Keratinocyte (primary cell): ENCODE results near the gene AOPEP. TPM values are rescaled to one million over a fixed set of nuclear protein-coding genes. Genes with fewer than 3 reads are reported as not detected.

ENCODE experiments used
- DNase-seq: peaks from one replicate; pipeline ENCODE4 v3.0.0-alpha.2; 2011; ENCODE audit warnings: low read depth, missing footprints, low spot score
- FAIRE-seq: peaks from 2 replicates; lab custom pipeline; 2011; peaks lifted over from hg19 to GRCh38; lab: Jason Lieb, UNC
- H2AFZ ChIP-seq: 2 replicates; pipeline ENCODE4 v1.6.0; 2012; ENCODE audit warnings: low read length, control low read depth, inconsistent platforms; ENCODE audit not compliant: control insufficient read depth
- H3K27ac ChIP-seq: 2 replicates; pipeline ENCODE4 v1.5.1; 2011; ENCODE audit warnings: low read length; ENCODE audit not compliant: control insufficient read depth, insufficient read depth
- H3K27me3 ChIP-seq: 3 replicates; pipeline ENCODE4 v1.6.0; 2011; ENCODE audit warnings: low read length; ENCODE audit not compliant: control insufficient read depth, insufficient read depth; ENCODE audit errors: extremely low read depth
- H3K36me3 ChIP-seq, 2 experiments: 2 replicates in 1 of 2; 3 replicates in 1 of 2; pipeline ENCODE4 v1.5.1; 2011; ENCODE audit warnings: low read length in 2 of 2, mild to moderate bottlenecking in 1 of 2; ENCODE audit not compliant: control insufficient read depth in 2 of 2, insufficient read depth in 2 of 2; ENCODE audit errors: extremely low read depth in 1 of 2
- H3K4me1 ChIP-seq: 3 replicates; pipeline ENCODE4 v1.5.1; 2011; ENCODE audit warnings: low read length; ENCODE audit not compliant: control insufficient read depth, insufficient read depth; ENCODE audit errors: extremely low read depth
- H3K4me2 ChIP-seq: 3 replicates; pipeline ENCODE4 v1.6.0; 2011; ENCODE audit warnings: low read depth, low read length; ENCODE audit not compliant: control insufficient read depth, insufficient read depth; ENCODE audit errors: extremely low read depth
- H3K4me3 ChIP-seq, 3 experiments: fragments of 200-600 bp in 1 of 3; sonication (generic) in 1 of 3; 2 replicates in 2 of 3; 3 replicates in 1 of 3; pipeline ENCODE4 v1.5.1; 2011 to 2016; ENCODE audit warnings: low read length in 3 of 3, mild to moderate bottlenecking in 3 of 3, control low read depth in 2 of 3, inconsistent platforms in 1 of 3, low read depth in 1 of 3, mixed read lengths in 1 of 3, mixed run types in 1 of 3, moderate library complexity in 1 of 3; ENCODE audit not compliant: control insufficient read depth in 2 of 3, insufficient read depth in 2 of 3; ENCODE audit errors: extremely low read depth in 1 of 3
- H3K79me2 ChIP-seq: 2 replicates; pipeline ENCODE4 v1.6.0; 2012; ENCODE audit warnings: low read length; ENCODE audit not compliant: control insufficient read depth, insufficient read depth
- H3K9ac ChIP-seq: 3 replicates; pipeline ENCODE4 v1.6.0; 2011; ENCODE audit warnings: low read length; ENCODE audit not compliant: control insufficient read depth, insufficient read depth; ENCODE audit errors: extremely low read depth
- H3K9me1 ChIP-seq: 3 replicates; pipeline ENCODE4 v1.6.0; 2011; ENCODE audit warnings: low read length; ENCODE audit not compliant: control insufficient read depth, insufficient read depth; ENCODE audit errors: extremely low read depth
- H3K9me3 ChIP-seq: 2 replicates; pipeline ENCODE4 v1.5.1; 2012; ENCODE audit warnings: low read depth, low read length; ENCODE audit not compliant: control insufficient read depth
- H4K20me1 ChIP-seq: 3 replicates; pipeline ENCODE4 v1.6.0; 2011; ENCODE audit warnings: low read length; ENCODE audit not compliant: control insufficient read depth, insufficient read depth; ENCODE audit errors: extremely low read depth
- EZH2 ChIP-seq: IDR thresholded peaks from one replicate; pipeline ENCODE4 v1.6.1; 2012; ENCODE audit warnings: inconsistent platforms, mild to moderate bottlenecking, low read length, moderate library complexity
- dilution Hi-C: fragments of 300-500 bp; cut with MboI; formaldehyde crosslinking; loops from one replicate; pipeline ENCODE4 v1.7.0; 2020; ENCODE audit warnings: low sequenced_read_pairs; ENCODE audit not compliant: extremely low pct_ligation_motif_present
- polyA plus RNA-seq, 5 experiments: library from polyadenylated mRNA; depleted of rRNA in 3 of 5; stranded (reverse) in 3 of 5; stranded (forward) in 1 of 5; unstranded in 1 of 5; fragments of >200 nt; gene quantifications; 1 replicate in 1 of 5; 2 replicates in 3 of 5; 3 replicates in 1 of 5; pipeline versions ENCODE4 v1.2.1 to v1.2.3, GENCODE V29; 2011 to 2012; ENCODE audit warnings: missing spikeins in 2 of 5, low read depth in 1 of 5, low replicate concordance in 1 of 5
- TF ChIP-seq, protein P1 (sequence below), 3 experiments: IDR thresholded peaks in 1 of 3; conservative IDR thresholded peaks in 1 of 3; optimal IDR thresholded peaks in 1 of 3; 2 replicates in 2 of 3; 3 replicates in 1 of 3; pipeline versions ENCODE3 to v1.5.1; 2011; ENCODE audit warnings: low read length in 3 of 3, mild to moderate bottlenecking in 3 of 3, moderate library complexity in 2 of 3, control low read depth in 1 of 3, inconsistent platforms in 1 of 3; ENCODE audit not compliant: insufficient read depth in 2 of 3; ENCODE audit errors: extremely low read depth in 1 of 3

The AOPEP gene
- polyA plus RNA-seq, 1 donor (not counting 4 experiments of a cell fraction or from before 2014, with no cell fraction given): 27.0 TPM

DNA sequence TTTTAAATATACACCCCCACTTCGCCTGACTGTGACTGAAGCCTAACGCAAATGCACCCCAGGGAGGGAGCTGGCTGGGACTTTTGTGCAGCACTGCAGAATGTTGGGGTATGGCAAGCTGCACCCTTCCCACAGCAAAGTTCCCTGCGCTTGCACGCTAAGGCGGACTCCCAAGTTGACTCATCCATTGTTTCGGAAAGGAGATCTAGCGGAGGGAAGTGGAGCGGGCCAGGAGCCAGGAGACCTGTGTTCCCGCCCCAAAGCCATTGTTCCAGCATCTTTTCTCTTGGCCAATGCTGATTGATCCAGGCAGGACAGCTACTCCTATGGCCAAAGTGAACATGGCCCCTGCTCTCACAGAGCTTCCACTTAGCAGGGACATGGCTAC, 202.9 kb downstream of the AOPEP start:
- Histone ChIP-seq H2AFZ (no peak overlapping the region), H3K27ac (peak overlapping the region; percentile 77), H3K4me3 (no peak overlapping the region), H3K9me3 (no peaks in the 10 kb centered on the region), H3K79me2 (no peaks in the 10 kb centered on the region), H3K27me3 (no peaks in the 10 kb centered on the region), H3K36me3 (peaks cover 0 to 3% of the 10 kb centered on the region in 2 experiments), H4K20me1 (no peaks in the 10 kb centered on the region), H3K4me1 (peaks cover 38% of the 10 kb centered on the region), H3K9me1 (no peaks in the 10 kb centered on the region), H3K4me2 (peak overlapping the region; percentile 0), H3K9ac (peak overlapping the region; percentile 48)
- no peak for DNase-seq
- TF ChIP-seq EZH2: no peak
- TF ChIP-seq, protein P1, sequence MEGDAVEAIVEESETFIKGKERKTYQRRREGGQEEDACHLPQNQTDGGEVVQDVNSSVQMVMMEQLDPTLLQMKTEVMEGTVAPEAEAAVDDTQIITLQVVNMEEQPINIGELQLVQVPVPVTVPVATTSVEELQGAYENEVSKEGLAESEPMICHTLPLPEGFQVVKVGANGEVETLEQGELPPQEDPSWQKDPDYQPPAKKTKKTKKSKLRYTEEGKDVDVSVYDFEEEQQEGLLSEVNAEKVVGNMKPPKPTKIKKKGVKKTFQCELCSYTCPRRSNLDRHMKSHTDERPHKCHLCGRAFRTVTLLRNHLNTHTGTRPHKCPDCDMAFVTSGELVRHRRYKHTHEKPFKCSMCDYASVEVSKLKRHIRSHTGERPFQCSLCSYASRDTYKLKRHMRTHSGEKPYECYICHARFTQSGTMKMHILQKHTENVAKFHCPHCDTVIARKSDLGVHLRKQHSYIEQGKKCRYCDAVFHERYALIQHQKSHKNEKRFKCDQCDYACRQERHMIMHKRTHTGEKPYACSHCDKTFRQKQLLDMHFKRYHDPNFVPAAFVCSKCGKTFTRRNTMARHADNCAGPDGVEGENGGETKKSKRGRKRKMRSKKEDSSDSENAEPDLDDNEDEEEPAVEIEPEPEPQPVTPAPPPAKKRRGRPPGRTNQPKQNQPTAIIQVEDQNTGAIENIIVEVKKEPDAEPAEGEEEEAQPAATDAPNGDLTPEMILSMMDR (optimal IDR thresholded peaks at IDR 0.05 in 1 of 3, IDR thresholded peaks at IDR 0.05 in 1 of 3, conservative IDR thresholded peaks at IDR 0.05 in 1 of 3; ENCODE audit: extremely low read depth in 1 of 3, insufficient read depth in 2 of 3, low read length in 3 of 3): no peak
- FAIRE-seq: peak; percentile 90
- dilution Hi-C loops: no loop called here

DNA sequence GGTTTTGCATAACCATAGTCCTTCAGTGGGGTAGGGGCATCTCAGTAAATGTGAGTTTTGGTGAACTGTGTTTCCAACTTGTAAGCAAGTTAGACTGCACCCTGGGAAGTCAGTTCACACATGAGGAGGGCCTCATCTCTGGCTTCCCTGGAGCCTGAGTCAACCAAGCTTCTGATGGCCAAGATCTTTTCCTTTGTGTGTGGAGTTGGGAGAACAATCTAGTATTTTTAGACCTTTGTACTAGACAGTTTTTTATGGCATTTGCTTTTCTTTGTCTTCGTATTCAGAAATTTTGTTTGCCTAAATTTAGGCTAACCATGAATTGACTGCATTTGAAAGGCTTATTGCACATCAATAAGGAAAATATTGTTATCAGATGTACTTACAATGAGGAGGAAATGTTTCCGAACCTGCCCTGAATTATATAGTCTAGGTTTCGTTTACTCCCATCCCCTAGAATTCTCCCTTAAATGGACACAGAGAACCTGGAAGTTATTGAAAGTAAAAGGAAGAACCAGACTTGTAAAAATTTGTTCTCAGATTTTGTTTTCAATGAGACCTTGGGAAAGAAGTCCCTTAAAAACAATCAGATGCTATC, 204.6 kb downstream of the AOPEP start:
- Histone ChIP-seq H3K4me1 (peaks cover 29% of the 10 kb centered on the region), H3K4me3 (no peak overlapping the region), H3K4me2 (no peak overlapping the region), H3K79me2 (no peaks in the 10 kb centered on the region), H3K27ac (no peak overlapping the region), H3K36me3 (peaks cover 0 to 3% of the 10 kb centered on the region in 2 experiments), H2AFZ (no peak overlapping the region), H3K9me3 (no peaks in the 10 kb centered on the region), H3K9ac (no peak overlapping the region), H4K20me1 (no peaks in the 10 kb centered on the region), H3K27me3 (no peaks in the 10 kb centered on the region), H3K9me1 (no peaks in the 10 kb centered on the region)
- FAIRE-seq (no peak), DNase-seq (no peak)
- TF ChIP-seq EZH2: no peak
- dilution Hi-C loops: no loop called here

DNA sequence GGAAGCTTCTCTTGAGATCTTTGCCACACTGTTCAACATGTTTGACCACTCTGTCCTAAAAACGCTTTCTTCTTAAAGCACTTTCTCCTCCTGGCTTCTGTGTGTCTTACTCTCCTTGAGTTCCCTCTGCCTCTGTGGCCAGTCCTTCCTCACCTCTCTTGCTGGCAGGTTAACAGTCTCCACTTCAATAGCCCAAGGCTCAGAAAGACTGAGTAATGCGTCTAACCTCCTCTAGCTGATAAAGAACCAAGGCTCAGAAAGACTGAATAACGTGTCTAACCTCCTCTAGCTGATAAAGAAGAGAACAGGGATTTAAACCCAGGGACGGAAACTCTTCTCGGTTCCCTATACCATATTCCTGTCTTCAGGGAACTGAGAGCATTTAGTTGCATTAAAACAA, 205.2 kb downstream of the AOPEP start:
- H3K4me2 ChIP-seq: no peak overlapping the region
- no peak overlapping the region for H3K27ac ChIP-seq
- H3K4me3 ChIP-seq: no peak overlapping the region
- H3K79me2 ChIP-seq: no peaks in the 10 kb centered on the region
- no peak overlapping the region for H2AFZ ChIP-seq
- no peaks in the 10 kb centered on the region for H3K9me3 ChIP-seq
- peaks cover 25% of the 10 kb centered on the region for H3K4me1 ChIP-seq
- H3K9ac ChIP-seq: no peak overlapping the region
- TF ChIP-seq, protein P1 (optimal IDR thresholded peaks at IDR 0.05 in 1 of 3, IDR thresholded peaks at IDR 0.05 in 1 of 3, conservative IDR thresholded peaks at IDR 0.05 in 1 of 3; ENCODE audit: extremely low read depth in 1 of 3, insufficient read depth in 2 of 3, low read length in 3 of 3): no peak
- TF ChIP-seq EZH2: no peak
- no peaks in the 10 kb centered on the region for H3K27me3 ChIP-seq
- H4K20me1 ChIP-seq: no peaks in the 10 kb centered on the region
- H3K9me1 ChIP-seq: no peaks in the 10 kb centered on the region
- peaks cover 0 to 3% of the 10 kb centered on the region in 2 experiments for H3K36me3 ChIP-seq
- FAIRE-seq: no peak
- dilution Hi-C loops: no loop called here
- DNase-seq: no peak
